Frontal cortex (tissue), 4 donors: ENCODE measurements around the gene RASGRF1. TPM values are rescaled to one million over a fixed set of nuclear protein-coding genes. Genes with fewer than 3 reads are reported as not detected.
"Not testable (repeated sequence)": the region's sequence is repeated elsewhere in the genome, so short reads cannot be mapped to it uniquely, and the experiment has no call there.

Source experiments
- DNase-seq, 2 donors: peaks; one replicate each; pipeline ENCODE4 v3.0.0; 2012; ENCODE audit warnings: low spot score in 2 of 2
- FAIRE-seq: peaks from 2 replicates; lab custom pipeline; 2012; peaks lifted over from hg19 to GRCh38; lab: Jason Lieb, UNC
- total RNA-seq: library from RNA; depleted of rRNA; stranded (reverse); fragments of >200 nt; gene quantifications from one replicate; pipeline ENCODE4 v1.2.3, GENCODE V29; 2014
- donor health status: control.
- donor health status: control.
- donor health status: control.

The RASGRF1 gene
- total RNA-seq, 1 donor from 2014 or later: 4.5 TPM

DNA sequence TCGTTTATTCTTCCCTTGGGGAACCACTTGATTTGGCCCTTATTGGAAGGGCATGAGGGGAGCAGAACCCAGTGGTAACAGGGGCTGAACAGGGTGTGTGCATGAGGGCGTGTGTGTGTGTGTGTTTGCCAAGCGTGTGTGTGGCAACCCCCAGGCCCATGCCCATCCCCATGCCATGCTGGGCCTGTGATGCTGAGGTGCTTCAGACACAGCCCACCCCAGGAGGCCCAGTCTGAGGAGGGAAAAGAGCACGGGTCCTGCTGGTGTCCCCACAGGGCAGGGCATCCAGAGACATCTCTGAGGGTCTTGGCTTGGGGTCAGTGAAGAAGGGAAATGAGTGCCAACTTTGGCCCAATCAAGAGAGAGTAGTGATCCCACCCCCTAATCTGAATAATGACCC, 71.6 kb downstream of the RASGRF1 start:
- DNase-seq (no peak), FAIRE-seq (no peak)

GRCh38 chr15:79017953-79018352, 72.6 kb downstream of the RASGRF1 start:
- FAIRE-seq: no peak

GRCh38 chr15:79016527-79017170, 73.9 kb downstream of the RASGRF1 start:
- no peak for FAIRE-seq
- DNase-seq: no peak

More at GRCh38 chr15:79017953-79018352, 72.6 kb downstream of the RASGRF1 start:
- DNase-seq: no peak

DNA sequence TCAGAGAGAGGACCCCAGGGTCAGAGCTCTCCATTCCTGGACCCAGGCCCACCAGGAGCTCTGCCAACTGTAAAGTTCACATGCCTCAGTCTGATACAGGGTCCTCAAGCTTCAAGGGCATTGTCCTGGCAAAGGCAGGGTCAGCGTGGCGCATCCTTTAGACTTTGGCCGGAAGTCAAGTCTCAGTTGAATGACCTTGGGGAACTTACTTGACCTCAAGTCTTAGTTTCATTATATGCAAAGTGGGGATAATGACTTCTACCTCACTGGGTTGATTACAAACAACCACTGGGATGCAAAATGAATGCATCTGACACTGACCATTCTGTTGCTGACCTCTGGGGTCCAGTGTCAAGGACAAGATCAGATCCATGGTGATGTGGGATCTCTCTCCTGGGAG, 75.2 kb downstream of the RASGRF1 start:
- DNase-seq (no peak), FAIRE-seq (no peak)

GRCh38 chr15:79010278-79010677, 80.3 kb downstream of the RASGRF1 start:
- DNase-seq: no peak
- no peak for FAIRE-seq

GRCh38 chr15:79009379-79009778, 81.2 kb downstream of the RASGRF1 start:
- no peak for DNase-seq
- no peak for FAIRE-seq

GRCh38 chr15:79008659-79009058, 81.9 kb downstream of the RASGRF1 start:
- DNase-seq: no peak

DNA sequence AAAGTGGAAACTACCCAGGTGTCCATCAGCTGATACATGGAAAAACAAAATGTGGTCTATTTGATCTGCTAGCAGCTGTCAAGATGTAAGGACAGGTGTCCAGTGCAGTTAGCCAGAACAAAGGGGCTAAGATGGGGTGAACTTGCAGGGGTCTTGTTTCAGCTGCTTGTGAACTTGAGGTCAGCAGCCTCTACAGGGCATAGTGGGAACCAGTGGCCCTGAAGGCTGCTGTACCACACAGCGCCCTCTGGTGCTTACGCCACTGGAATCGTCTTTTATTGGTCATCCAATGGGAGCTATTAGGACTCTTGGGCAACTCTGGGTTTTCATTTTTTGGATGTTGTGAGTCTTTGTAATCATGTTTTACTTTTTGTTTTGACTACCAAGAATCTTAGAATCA, 83.5 kb downstream of the RASGRF1 start:
- FAIRE-seq: no peak
- DNase-seq: no peak

More at GRCh38 chr15:79008659-79009058, 81.9 kb downstream of the RASGRF1 start:
- FAIRE-seq: no peak

DNA sequence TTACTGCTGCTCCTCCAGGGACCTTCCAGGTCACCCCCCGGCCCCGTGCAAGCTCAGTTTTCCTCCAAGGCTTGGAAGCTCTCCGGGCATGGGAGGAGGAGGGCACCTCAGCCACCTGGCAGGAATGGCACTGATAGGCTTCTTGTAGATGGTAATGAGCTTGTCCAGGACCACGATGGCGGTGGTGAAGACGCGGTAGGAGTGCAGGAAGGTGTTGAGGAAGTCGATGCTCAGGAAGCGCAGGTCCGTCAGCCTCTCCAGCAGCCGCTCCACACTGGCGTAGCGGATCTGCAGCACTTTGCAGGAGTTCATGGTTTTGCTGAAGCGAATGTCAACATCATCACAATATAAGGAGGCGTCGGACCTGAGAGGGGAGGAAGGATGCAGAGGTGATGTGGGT, 84.5 kb downstream of the RASGRF1 start:
- no peak for FAIRE-seq
- DNase-seq: no peak

DNA sequence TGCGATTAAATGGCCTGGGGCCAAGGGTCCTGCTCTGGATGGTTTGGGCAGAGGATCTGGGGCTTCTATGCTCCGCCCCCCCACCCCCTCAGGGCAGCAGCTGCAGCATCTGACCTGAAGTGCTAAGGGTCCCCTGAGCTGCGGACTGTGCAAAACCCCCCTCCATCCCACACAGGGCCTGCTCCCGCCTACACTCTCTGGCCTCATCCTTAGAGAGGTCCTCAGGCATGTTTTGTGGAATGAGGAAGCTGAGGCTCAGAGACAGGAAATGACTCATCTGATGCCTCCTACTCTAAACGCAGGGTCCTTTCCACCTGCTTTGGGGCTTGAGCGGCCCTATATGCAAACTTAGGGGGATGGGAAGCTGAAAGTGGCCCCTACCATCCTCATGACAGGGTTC, 86.2 kb downstream of the RASGRF1 start:
- FAIRE-seq: no peak

DNA sequence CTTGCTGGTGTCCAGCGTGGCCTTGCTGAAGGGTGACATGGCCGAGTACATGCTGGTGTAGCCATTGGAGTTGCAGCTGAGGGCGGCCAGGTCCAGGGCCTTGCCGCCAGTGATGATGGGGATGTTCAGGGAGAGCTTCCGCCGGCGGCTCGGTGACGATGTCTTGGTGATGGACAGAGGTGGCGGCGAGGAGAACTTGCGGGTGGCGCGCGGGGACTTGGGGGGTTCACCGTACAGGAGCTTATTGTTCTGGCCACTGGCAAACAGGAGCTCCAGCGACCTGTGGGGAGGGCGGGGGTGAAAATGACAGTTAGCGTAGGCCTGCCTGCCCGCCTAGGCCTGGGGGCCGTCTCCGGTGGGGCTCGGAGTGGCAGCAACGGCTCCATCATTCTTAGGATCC, 86.7 kb downstream of the RASGRF1 start:
- FAIRE-seq: no peak

More for the DNA sequence above, 86.2 kb downstream of the RASGRF1 start:
- no peak for DNase-seq

DNA sequence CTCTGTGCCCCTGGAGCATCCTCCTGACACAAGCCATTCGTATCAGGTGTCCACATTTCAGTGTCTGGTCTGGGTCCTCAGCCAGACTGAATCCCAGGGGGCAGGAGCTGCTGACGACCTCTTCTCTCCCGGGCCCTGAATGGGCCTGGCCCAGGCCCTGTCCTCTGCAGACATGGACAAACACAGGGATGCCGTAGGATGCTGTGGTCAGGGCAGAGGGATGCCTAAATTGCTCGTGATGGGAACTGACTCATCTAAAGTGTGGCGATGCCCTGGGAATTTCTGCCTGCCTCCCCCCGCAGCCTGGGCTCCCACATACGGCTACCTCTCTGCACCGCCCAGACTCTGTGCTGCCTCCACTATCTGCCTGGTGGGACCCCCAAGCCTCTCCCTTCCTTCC, 87.3 kb downstream of the RASGRF1 start:
- FAIRE-seq (no peak), DNase-seq (no peak)

More for the DNA sequence above, 86.7 kb downstream of the RASGRF1 start:
- DNase-seq: no peak

DNA sequence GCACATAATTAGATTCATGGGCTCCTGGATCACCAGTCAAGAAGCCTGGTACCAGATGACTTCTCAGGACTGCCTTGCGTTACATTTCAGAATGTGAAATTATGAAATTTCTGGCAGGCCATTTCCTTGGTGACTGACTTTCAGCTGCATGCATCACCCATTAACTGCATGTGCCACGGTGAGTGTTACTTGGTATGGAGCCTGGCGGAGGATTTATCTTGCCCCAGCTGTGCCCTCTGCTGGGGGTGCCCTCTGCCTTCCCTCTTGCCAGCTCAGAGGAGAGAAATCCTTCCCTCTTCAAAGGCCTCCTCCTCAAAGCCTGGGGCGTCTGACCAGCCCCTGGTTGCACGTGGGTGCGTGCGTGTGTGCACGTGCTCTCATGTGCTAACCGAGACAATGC, 88.0 kb downstream of the RASGRF1 start:
- FAIRE-seq (no peak), DNase-seq (no peak)

- FAIRE-seq (no peak), DNase-seq (no peak)
Observed at GRCh38 chr15:78999636-79000035, 90.9 kb downstream of the RASGRF1 start.

GRCh38 chr15:78998526-78998925, 92.1 kb downstream of the RASGRF1 start:
- FAIRE-seq (no peak), DNase-seq (no peak)

- FAIRE-seq: no peak
- DNase-seq: no peak
Observed at GRCh38 chr15:78997981-78998499, 92.5 kb downstream of the RASGRF1 start.

DNA sequence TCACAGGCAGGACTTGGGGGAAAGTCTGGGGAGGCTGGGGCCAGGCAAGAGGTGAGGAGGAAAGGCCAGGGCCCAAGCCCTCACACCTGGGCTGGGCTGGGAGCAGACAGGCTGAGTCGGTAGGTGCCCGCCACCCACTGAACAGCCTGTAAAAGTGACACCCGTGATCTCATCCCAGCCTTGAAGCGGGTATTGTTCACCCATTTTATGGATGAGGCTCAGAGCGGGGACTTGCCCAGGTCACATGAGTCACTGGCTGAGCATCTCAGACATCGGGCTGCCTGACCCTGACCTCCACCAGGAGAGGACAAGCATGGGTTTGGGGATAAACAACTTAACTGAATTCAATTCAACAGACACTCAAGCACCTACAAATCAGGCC, 93.7 kb downstream of the RASGRF1 start:
- FAIRE-seq (no peak), DNase-seq (no peak)

GRCh38 chr15:78995921-78996893, 94.4 kb downstream of the RASGRF1 start:
- DNase-seq (no peak), FAIRE-seq (no peak)

- not testable (repeated sequence) for DNase-seq, FAIRE-seq
Observed at GRCh38 chr15:78995161-78995560, 95.4 kb downstream of the RASGRF1 start.

- DNase-seq (no peak), FAIRE-seq (no peak)
Observed at GRCh38 chr15:78993931-78994530, 96.5 kb downstream of the RASGRF1 start.
